Left colon (tissue), 2 donors: Measurements from ENCODE around the gene TRPM2. TPM values are rescaled to one million over a fixed set of nuclear protein-coding genes. Genes with fewer than 3 reads are reported as not detected.

Experiments
- ATAC-seq: fragments of 200-7000 bp; cut with Tn5 transposase; one replicate; pipeline ENCODE4 v1.9.1; 2020; ENCODE audit warnings: mild to moderate bottlenecking, moderate library complexity
- DNase-seq, 2 donors: peaks; one replicate each; pipeline ENCODE4 v3.0.0-alpha.2; 2020
- intact Hi-C, 2 donors: fragments of 100-400 bp; cut with DNase I in 1 of 2; cut with micrococcal nuclease in 1 of 2; formaldehyde crosslinking; loops; one replicate each; pipeline versions ENCODE4 v1.11.2 to v1.14.0; 2022; cut with DNase I, micrococcal nuclease
- total RNA-seq, 2 donors: library from RNA; stranded (reverse); fragmentation: NEBNext Ultra II Directional; extraction: Animal tissue kit (Norgen Biotek cat#: 25700); gene quantifications; one replicate each; pipeline ENCODE4 v1.2.1, GENCODE V29; 2021
- donor health status: DM: no; HTN: no; CAD: no.
- donor health status: DM: yes; HTN: yes; CAD: no.

The TRPM2 gene
- total RNA-seq, 2 donors from 2014 or later: 3.3 to 5.4 TPM

DNA sequence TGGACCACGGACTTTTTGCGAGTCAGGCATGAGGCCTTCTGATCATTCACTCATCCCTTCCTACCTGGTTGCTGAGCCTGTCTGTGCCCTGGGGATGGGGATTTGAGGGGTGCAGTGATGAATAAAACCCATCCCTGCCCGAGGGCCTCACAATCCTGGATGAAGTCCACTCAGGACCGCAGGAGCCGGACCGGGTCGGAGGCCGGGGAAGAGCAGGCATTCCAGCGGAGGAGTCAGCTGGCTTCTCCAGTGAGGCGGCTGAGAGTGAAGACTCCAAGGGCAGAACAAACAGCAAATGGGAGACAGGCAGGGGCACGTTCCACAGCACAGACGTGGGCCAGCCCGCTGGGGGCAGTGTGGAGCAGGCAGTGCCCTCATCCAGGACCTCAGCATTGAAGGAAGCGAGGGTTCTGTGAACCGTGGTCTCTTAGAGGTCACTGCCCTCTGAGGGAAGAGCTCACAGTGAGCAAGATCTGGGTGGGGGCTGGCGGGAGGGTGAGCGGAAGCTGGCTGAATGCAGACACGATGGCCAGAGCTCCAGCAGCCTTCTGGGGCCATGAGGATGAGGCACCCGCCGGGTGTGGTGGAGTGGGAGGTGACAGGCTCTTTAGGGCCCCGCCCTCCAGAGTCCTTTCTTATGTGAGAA is 91.0 kb downstream of the TRPM2 start:
- intact Hi-C loops: no loop called here
- peak in 1 of 2 donors; percentile 16 for DNase-seq
- no peak for ATAC-seq

DNA sequence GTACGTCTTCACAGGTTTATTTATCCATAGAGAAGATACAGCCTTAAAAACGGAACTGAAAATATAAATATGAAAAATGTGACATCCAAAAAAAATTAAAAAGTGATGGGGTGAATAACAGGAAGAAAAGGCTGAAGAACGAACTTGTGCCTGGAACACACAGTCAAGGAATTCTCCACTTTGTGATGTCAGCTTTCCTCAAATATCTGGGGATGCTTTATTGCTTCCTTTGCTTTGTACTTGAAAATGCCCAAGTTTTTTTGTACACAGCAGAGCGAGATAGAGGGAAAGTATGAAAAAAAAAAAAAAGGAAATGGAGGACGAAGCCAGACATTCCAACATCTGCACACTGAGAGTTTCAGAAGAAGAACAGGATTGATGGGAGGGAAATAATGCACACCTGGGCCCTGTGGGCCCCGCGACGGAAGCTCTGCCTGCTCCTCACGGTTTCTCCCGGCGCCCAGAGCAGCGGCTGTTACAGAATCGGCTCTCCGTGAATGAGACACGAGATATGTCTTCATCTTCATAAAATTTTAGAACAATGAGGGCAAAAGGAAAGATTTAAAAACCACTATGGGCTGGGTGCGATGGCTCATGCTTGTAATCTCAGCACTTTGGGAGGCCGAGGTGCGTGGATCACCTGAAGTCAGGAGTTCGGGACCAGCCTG is 91.9 kb downstream of the TRPM2 start:
- DNase-seq (no peak), ATAC-seq (no peak)
- intact Hi-C loops: no loop called here

DNA sequence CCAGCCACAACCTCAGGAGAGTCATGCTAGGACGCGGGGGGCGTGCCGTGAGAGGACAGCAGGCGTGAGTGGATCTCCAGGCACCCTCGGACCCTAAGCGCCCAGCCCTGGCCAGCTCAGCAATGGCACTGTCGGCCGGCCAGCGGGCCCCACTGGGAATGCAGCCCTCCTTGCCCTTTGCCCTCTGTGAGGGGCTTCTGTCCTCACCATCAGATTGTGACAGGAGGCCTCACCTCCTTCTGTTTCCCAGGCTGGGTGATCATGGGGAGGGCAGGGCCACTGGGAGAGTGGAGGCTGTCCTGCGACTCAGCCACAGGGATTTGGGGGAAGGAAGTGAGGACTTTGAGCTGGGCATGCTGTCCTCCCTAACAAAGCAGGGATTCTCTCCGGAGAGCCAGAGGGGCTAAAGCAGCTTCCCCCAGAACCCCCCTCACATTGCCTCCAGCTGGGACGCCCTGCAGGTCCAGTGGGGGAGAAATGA is 95.3 kb downstream of the TRPM2 start:
- DNase-seq (no peak), ATAC-seq (no peak)
- intact Hi-C loops: no loop called here

DNA sequence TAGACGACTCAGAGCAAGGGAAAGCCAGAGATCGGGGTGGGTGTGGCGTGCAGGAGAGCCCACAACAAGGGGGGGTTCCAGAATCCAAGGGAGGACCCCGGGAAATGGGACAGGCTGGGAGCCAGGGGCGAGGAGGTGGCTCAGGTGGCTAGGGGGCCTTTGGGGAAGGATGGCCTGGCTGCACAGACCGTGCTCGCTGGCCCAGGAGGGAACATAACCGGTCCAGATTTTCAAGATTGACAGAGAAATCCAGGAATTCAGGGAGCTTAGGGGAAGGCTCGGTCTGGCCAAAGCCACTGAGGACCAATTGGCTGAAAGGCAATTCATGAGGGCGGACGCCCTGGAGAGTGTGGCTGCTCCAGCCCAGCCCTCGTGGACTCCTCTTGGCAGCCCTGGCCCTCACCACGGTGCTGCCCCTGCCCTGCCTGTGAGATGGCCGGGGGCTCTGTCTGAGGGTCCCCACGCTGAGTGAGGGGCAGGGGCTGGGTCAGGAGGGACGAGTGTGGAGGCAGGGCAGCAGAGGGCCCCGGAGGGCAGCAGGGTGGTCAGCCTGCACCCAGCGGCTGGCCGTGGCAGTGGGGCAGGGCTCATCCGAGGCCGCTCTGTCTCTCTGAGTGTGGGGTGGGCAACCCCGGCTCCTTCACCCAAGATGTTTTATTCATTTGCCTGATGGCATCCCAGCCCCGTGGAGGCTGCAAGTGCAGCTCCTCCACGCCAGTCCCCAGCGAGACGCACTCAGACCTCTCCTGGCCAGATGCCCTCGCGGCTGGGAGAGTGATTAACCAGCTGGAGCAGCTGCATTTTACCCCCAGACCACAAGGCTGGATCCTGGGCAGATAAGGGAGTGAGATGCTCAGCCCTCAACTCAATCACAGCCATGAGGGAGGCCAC is 96.3 kb downstream of the TRPM2 start:
- intact Hi-C loops: no loop called here
- no peak for ATAC-seq
- DNase-seq: no peak

DNA sequence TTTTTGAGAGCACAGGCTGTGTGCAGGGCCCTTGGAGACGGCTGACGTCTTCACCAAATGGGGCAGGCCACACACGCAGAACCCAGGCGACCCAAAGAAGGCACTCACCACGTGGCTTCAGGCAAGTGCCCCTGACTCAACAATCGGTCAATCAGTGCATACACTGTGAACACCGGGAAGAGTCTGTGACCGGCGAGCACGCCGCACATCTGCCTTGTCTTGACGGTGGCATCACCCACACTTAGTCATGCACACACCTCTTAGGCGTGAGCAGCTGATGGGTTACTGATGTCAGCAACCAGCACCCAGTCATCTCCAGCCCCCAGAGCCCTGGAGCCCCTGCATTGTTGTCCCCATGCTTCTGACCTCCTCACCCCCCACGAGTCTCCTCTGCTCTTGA is 97.0 kb downstream of the TRPM2 start:
- intact Hi-C loops: no loop called here
- DNase-seq: no peak
- ATAC-seq: no peak

DNA sequence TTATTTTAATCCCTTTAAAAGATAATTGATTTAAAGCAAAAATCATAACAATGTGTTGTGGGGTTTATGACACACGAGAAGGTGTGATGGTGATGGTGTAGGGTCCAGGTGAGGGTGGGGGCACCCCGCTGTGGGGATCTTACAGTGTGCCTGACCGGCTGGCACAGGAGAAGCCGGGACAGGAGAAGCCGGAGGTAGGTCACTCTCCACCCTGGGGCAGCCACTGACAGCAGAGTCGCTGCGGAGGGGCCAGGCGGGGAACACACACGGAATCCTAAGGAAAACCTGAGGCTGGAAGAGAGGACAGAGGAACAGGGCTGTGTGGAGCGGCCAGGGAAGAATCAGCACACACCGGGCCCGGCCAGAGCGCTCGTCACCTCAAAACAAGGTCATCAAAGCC is 97.6 kb downstream of the TRPM2 start:
- ATAC-seq (no peak), DNase-seq (no peak)
- intact Hi-C loops: no loop called here

DNA sequence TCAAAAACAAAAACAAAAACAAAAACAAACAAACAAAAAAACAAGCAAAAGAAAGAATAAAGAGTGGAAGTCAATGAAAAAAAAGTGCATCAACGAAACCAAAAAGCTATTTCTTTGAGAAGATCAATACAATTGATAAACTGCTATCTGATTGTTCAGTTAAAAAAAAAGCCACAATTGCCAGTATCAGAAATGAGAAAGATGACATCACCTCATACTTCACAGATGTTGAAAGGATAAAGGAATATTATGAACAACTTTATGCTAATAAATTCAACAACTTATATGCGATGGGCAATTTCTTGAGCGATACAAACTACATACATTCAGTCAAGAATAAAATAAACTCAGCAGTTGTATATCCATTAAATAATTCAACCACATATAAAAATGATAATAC is 99.7 kb downstream of the TRPM2 start:
- intact Hi-C loops: no loop called here
- no peak for DNase-seq
- no peak for ATAC-seq

DNA sequence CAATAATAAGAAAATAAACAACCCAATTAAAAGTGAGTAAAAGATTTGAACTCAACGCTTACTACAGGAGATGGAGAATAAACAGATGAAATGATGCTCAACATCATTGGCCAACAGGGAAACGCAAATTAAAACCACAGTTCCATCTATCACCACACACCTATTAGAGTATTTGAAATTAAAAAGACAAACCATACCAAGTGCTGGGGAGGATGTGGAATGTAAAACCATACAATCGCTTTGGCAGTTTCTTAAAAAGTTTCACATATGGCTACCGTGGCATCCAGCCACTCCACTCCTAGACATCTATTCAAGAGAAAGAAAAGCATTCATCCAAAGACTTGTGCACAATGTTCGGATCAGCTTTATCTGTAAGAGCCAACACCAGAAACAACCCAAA is 100.6 kb downstream of the TRPM2 start:
- intact Hi-C loops: no loop called here
- DNase-seq (no peak), ATAC-seq (no peak)

DNA sequence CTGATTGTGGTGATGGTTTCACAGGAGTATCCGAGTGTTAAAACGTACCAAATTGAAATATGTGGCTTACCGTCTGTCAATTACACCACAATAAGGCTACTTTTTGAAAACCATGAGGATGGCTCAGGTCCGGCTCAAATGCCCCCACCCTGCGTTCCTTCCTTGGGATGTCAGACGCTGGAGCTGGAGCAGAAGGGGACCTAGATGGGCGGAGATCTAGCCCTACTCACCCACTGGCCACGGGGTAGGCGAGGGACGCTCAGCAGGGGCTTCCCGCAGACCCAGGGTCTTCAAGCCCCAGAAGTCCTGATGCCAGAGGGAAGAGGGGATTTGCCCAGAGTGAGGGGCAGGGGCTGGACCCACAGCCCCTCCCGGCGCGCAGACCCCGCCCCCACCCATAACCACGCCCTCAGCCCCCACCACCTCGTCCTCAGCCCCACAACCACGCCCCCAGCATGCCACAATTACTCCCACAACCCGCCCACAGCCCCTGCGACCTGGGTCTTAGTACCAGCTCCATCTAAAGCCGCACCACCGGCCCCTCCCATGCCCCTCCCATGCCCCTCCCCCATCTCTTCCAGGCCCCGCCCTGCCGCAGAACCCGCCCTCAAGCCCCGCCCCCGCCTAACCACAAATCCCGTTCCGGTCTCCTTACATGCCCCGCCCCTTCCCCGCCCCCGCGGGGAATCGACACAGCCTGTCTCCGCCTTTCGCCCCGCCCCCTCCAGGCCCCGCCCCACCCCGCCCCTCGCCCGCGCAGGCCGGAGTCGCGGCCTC is 101.5 kb downstream of the TRPM2 start, which contains the start of gene LRRC3:
TSS of gene LRRC3 (plus strand) at position 764 of the 777 bp plus-strand sequence. CDS start 1,135 bp downstream, outside the sequence.
- ATAC-seq (peak; percentile 87), DNase-seq (peak; percentile 91 to 92)
- intact Hi-C loops: no loop called here

DNA sequence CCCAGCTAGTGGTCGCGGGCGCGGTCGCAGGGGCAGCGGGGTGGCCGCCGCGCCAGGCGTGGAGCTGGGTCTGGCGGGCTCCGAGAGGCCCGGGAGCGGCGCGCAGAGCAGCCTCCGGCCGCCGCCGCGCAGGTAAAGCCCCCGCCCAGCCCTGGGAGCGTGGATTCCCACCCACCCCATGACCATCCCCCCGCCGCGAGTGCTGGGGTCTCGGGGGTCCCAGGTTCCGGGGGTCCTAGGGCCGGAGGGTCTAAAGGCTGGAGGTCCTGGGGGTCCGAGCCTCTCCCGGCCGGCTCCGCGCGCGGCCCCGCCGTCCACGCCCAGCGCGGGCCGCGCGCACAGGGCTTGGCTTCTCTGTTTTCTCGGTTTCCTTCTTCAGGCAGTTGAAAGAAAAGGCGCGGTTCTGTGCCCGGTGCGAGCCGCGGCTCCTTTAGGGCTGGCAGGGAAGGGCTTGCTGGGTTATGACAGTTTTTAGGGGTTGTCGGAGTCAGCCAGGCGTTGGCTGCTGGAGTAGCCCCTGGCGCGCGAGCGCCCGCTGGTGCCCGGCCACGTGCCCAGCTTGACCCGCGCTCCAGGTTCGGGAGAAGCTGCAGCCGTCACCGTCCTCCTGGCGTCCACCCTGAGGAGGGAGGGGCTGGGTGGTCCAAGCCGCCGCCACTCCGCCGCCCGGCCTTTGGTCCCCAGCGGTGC is 102.2 kb downstream of the TRPM2 start:
- DNase-seq: peak; percentile 54 to 70
- intact Hi-C loops: no loop called here

DNA sequence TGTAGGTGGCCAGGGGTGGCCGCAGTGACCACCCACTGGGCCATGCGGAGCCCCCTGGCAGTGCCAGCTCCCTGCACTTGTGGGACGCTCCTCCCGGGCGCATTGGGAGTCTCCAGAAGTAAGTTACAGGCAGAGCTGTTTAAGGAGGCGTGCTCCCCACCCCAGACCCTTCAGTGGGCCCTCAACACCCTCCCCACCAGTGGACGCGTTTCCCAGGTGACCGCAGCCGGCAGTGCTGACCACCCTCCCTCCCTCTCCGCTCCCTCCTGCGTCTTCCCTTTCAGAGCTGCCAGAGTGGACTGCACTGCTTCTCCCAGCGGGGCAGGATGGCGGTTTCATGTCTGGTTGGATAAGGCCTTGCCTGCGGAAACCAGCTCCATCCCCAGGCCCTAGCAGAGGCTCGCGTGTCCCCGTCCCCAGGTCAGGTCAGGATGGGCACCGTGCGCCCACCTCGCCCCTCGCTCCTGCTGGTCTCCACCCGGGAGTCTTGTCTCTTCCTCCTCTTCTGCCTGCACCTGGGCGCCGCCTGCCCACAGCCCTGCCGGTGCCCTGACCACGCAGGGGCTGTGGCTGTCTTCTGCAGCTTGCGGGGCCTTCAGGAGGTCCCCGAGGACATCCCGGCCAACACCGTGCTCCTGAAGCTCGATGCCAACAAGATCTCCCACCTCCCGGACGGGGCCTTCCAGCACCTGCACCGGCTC is 102.9 kb downstream of the TRPM2 start:
- ATAC-seq (no peak), DNase-seq (no peak)
- intact Hi-C loops: no loop called here

More for the DNA sequence above, 102.2 kb downstream of the TRPM2 start:
- ATAC-seq: peak; percentile 67

DNA sequence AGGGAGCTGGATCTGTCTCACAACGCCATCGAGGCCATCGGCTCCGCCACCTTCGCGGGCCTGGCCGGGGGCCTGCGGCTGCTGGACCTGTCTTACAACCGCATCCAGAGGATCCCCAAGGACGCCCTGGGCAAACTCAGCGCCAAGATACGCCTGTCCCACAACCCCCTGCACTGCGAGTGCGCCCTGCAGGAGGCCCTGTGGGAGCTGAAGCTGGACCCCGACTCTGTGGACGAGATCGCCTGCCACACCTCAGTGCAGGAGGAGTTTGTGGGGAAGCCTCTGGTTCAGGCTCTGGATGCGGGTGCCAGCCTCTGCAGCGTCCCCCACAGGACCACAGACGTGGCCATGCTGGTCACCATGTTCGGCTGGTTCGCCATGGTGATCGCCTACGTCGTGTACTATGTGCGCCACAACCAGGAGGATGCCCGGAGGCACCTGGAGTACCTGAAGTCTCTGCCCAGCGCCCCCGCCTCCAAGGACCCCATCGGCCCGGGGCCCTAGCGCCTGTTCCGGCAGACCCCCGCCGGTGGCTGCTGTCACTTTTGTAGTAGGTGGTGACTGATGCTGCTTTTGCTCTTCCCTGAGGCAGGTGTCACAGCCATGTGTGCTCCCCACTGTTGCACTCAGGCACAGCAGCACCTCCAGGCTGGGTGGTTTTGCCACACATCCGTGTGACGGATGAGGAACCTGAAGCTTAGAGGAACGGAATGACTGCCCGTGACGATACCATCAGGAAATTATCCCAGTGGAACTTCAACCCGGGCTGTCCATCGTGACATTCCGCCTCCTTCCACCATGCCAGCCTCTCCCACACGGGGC is 103.7 kb downstream of the TRPM2 start:
- no peak for DNase-seq
- intact Hi-C loops: no loop called here
- ATAC-seq: no peak

DNA sequence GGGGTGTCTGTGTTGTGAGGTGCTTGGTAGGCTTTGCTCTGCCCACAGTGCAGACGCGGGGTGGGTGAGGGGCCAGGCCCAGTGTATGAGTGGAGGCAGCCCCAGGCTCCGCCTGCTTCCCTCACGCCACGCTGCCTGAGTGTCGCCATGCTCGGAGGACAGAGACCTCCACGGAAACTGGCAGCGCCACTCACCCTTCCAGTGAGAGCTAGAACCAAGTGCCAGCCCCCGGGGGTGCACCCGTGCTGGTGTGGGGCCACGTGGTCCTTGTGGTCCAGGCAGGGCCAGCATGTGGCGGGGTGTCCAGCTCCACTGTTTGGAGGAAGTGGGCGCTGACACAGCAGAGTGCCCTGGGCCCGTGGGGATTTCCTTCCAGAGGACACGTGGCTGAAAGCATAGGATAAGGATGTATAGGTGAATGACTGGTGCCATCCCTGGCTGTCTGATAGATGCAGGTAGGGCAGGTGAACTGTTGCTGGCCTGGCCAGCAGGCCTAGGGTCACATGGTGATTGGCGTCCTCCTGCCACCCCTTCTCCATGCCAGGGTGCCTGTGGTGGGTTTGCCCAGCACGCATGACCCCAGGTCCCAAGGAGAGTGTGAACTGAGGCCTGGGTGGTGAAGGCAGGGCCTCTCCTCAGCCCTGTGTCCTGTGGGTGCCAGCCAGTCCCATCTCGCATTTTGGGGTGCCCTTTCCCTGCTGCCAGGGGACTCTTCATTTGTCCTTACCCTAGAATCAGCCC is 105.7 kb downstream of the TRPM2 start:
- intact Hi-C loops: no loop called here
- DNase-seq: no peak
- no peak for ATAC-seq

DNA sequence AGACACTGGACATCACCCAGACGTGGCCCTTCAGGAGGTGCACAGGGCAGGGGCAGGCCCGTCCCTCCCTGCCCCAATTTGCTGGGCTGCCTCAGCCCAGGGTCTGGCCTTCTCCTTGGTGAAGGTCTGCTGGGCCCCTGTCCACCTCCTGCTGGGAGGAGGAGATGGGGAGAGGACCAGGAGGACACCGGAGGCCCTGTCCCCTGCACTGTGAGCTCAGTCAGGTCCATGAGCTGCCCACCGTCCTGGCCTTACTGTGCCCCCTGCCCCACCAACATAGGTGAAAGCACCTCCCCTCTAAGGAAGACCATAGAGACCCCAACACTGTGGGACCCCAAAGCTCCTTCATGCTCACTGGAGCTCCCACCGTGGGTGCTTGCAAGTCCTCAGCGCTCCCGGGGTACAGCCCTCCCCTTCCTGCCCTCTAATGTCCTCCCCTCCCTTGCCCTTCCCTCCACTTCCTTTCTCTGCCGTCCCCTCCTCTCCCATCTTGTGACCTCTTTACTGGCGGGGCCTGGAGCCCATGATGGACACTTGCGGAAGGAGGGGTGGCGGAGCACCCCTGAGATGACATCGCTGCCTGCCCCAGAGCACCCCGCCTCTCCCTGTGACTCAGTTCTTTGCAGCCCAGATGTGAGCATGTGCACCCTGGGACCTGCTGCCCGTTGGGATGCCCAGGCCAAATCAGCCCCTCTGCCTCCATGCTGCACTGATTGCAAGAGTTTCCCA is 106.5 kb downstream of the TRPM2 start:
- intact Hi-C loops: no loop called here
- ATAC-seq: no peak
- DNase-seq: no peak

DNA sequence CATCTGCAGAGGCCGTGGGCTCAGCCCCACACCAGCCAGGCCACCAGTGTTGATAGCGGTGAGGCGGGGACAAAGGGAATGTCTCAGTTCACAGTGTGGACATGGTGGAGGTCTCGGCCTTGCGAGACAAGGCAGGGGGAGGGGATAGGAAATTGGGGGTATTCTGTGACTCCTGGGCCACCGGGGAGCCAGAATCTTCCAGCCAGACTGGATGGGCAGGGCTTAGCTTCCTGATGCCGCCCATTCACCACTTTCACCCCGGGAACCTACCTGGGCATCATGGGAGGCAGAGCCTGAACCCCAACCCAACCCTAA is 107.0 kb downstream of the TRPM2 start:
- ATAC-seq (no peak), DNase-seq (no peak)
- intact Hi-C loops: no loop called here

DNA sequence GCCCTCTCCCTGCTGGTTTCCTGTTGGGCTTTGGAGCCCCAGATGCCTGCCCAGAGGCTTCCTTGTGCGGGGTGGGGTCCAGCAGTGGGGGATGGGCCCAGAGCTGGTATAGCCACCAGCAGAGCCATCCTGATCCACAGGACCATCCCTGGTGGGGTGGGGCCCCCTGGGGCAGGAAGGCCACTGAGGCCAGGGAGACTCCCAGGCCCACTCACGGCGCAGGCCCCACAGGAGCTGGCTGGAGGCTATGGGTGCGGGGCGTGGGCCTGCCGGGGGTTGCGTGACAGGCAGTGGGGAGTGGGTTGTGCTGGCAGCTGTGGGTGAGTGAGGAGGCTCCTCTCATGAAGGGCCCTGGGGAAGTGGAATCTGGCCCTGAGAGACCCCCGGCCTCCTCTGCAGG is 107.6 kb downstream of the TRPM2 start:
- ATAC-seq (no peak), DNase-seq (no peak)
- intact Hi-C loops: no loop called here
